Liver (tissue), 9 donors: ENCODE data around the gene FUT7. TPM values are rescaled to one million over a fixed set of nuclear protein-coding genes. Genes with fewer than 3 reads are reported as not detected.

Experiments
- DNase-seq: peaks from one replicate; pipeline ENCODE4 v3.0.0-alpha.2; 2017; ENCODE audit warnings: low spot score
- H3K27ac ChIP-seq, 2 donors: one replicate each; pipeline ENCODE4 v1.7.0; 2013; ENCODE audit warnings: inconsistent platforms in 2 of 2, low read length in 2 of 2, control low read depth in 1 of 2, low read depth in 1 of 2, mild to moderate bottlenecking in 1 of 2
- H3K27me3 ChIP-seq, 4 donors: one replicate each; pipeline versions ENCODE4 v1.6.1 to v1.7.0; 2013; ENCODE audit warnings: low read length in 3 of 4, inconsistent platforms in 1 of 4, mild to moderate bottlenecking in 1 of 4, moderate library complexity in 1 of 4; ENCODE audit not compliant: control insufficient read depth in 4 of 4, insufficient read depth in 4 of 4
- H3K36me3 ChIP-seq, 4 donors: one replicate each; pipeline versions ENCODE4 v1.6.1 to v1.7.0; 2013; ENCODE audit warnings: low read length in 3 of 4, mild to moderate bottlenecking in 3 of 4, low read depth in 1 of 4, moderate library complexity in 1 of 4; ENCODE audit not compliant: control insufficient read depth in 4 of 4, insufficient read depth in 3 of 4
- H3K4me1 ChIP-seq, 4 donors: one replicate each; pipeline versions ENCODE4 v1.6.1 to v1.7.0; 2013; ENCODE audit warnings: low read length in 3 of 4, mild to moderate bottlenecking in 3 of 4, moderate library complexity in 1 of 4; ENCODE audit not compliant: control insufficient read depth in 4 of 4, insufficient read depth in 4 of 4
- H3K4me3 ChIP-seq, 3 donors: one replicate each; pipeline versions ENCODE4 v1.6.1 to v1.7.0; 2013; ENCODE audit warnings: low read length in 3 of 3, control low read depth in 1 of 3, low read depth in 1 of 3, mild to moderate bottlenecking in 1 of 3
- H3K9ac ChIP-seq, 2 donors: one replicate each; pipeline ENCODE4 v1.7.0; 2013; ENCODE audit warnings: low read length in 2 of 2, mild to moderate bottlenecking in 2 of 2, moderate library complexity in 2 of 2, control low read depth in 1 of 2, low read depth in 1 of 2
- H3K9me3 ChIP-seq, 4 donors: one replicate each; pipeline versions ENCODE4 v1.6.1 to v1.7.0; 2013; ENCODE audit warnings: low read length in 3 of 4; ENCODE audit not compliant: control insufficient read depth in 4 of 4
- EGR1 ChIP-seq, 2 donors: IDR thresholded peaks; 2 replicates each; pipeline ENCODE4 v1.6.1; 2016 to 2018; ENCODE audit warnings: antibody characterized with exemption in 2 of 2, low read depth in 2 of 2
- FOXA1 ChIP-seq: IDR thresholded peaks from 2 replicates; pipeline ENCODE4 v1.6.1; 2016; ENCODE audit warnings: antibody characterized with exemption
- FOXA2 ChIP-seq: IDR thresholded peaks from 2 replicates; pipeline ENCODE4 v1.6.1; 2016; ENCODE audit warnings: antibody characterized with exemption
- GABPA ChIP-seq, 2 donors: IDR thresholded peaks in 1 of 2; conservative IDR thresholded peaks in 1 of 2; 2 replicates each; pipeline ENCODE4 v1.6.1; 2016; ENCODE audit warnings: antibody characterized with exemption in 2 of 2, mild to moderate bottlenecking in 1 of 2, moderate library complexity in 1 of 2
- HNF4A ChIP-seq, 2 donors: conservative IDR thresholded peaks; 2 replicates each; pipeline ENCODE4 v1.6.1; 2016; ENCODE audit warnings: antibody characterized with exemption in 2 of 2, mild to moderate bottlenecking in 2 of 2
- HNF4G ChIP-seq: IDR thresholded peaks from 2 replicates; pipeline ENCODE4 v1.6.1; 2016; ENCODE audit warnings: antibody characterized with exemption
- JUND ChIP-seq, 2 donors: IDR thresholded peaks; 2 replicates each; pipeline ENCODE4 v1.6.1; 2016; ENCODE audit warnings: antibody characterized with exemption in 2 of 2
- RAD21 ChIP-seq, 2 donors: IDR thresholded peaks; 2 replicates each; pipeline ENCODE4 v1.6.1; 2016; ENCODE audit warnings: antibody characterized with exemption in 2 of 2, mild to moderate bottlenecking in 2 of 2
- RXRA ChIP-seq, 2 donors: IDR thresholded peaks; 2 replicates each; pipeline ENCODE4 v1.6.1; 2017 to 2018; ENCODE audit warnings: antibody characterized with exemption in 2 of 2, mild to moderate bottlenecking in 1 of 2
- SP1 ChIP-seq: IDR thresholded peaks from 2 replicates; pipeline ENCODE4 v1.6.1; 2018; ENCODE audit warnings: antibody characterized with exemption, mild to moderate bottlenecking
- TAF1 ChIP-seq: conservative IDR thresholded peaks from 2 replicates; pipeline ENCODE4 v1.6.1; 2016; ENCODE audit warnings: antibody characterized with exemption, mild to moderate bottlenecking
- YY1 ChIP-seq: IDR thresholded peaks from 2 replicates; pipeline ENCODE4 v1.6.1; 2016; ENCODE audit warnings: antibody characterized with exemption, mild to moderate bottlenecking
- WGBS: extraction: QIAGEN DNeasy Blood & Tissue Kit; methylation state at CpG from one replicate; pipeline ENCODE4 v1.1.7; 2013; 5-methylcytosine and 5-hydroxymethylcytosine counted together
- polyA plus RNA-seq, 2 donors: library from polyadenylated mRNA; stranded (reverse) in 1 of 2; unstranded in 1 of 2; fragments of 200-250 nt in 1 of 2; fragments of >200 nt in 1 of 2; fragmentation: Nextera tagmentation in 1 of 2; extraction: Ambion mirVana in 1 of 2; gene quantifications; one replicate each; pipeline versions ENCODE4 v1.2.1 to v1.2.3, GENCODE V29; 2013 to 2015
- total RNA-seq, 2 donors: library from RNA; depleted of rRNA; stranded (reverse); fragments of >200 nt; gene quantifications; one replicate each; pipeline ENCODE4 v1.2.3, GENCODE V29; 2014
- TF ChIP-seq, protein P1 (sequence below): IDR thresholded peaks from 2 replicates; pipeline ENCODE4 v1.6.1; 2016; ENCODE audit warnings: antibody characterized with exemption
- TF ChIP-seq, protein P2 (sequence below): IDR thresholded peaks from 2 replicates; pipeline ENCODE4 v1.6.1; 2016; ENCODE audit warnings: antibody characterized with exemption
- TF ChIP-seq, protein P3 (sequence below): IDR thresholded peaks from 2 replicates; pipeline ENCODE4 v1.6.1; 2016; ENCODE audit warnings: antibody characterized with exemption
- TF ChIP-seq, protein P4 (sequence below): fragments of 150-350 bp; IDR thresholded peaks from 2 replicates; pipeline ENCODE4 v1.5.1; 2017; ENCODE audit warnings: improper control_type of control experiment, low read depth, low read length; ENCODE audit not compliant: missing input control
- TF ChIP-seq, protein P5 (sequence below): IDR thresholded peaks from 2 replicates; pipeline ENCODE4 v1.6.1; 2016; ENCODE audit warnings: antibody characterized with exemption, mild to moderate bottlenecking
- donor health status: healthy.
- donor health status: healthy.
- donor health status: healthy.
- donor health status: healthy.
- donor health status: healthy.

The FUT7 gene
- total and polyA plus RNA-seq, 4 donors: 0.14 to 0.67 (median 0.37) TPM; not detected in 1

DNA sequence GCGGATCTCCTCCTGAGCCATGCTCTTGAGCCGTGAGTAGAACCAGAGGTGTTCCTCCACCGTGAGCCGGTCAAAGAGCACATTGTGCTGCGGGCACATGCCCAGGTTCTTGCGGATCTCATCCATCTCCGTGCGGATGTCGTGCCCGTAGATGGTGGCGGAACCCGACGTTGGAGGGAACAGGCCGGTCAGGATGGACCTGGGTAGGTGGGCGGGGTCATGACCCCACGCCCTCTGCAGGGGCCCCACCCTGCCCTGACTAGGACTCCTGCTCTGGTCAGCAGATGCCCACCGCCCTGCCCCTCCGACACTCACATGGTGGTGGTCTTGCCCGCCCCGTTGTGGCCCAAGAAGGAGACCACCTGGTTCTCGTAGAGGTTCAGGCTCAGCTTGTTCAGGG is 15.9 kb downstream of the FUT7 start:
- H3K36me3 ChIP-seq: peaks cover 2 to 43% (median 19%) of the 10 kb centered on the region in 4 donors
- no peak overlapping the region for H3K9ac ChIP-seq
- no peaks in the 10 kb centered on the region for H3K9me3 ChIP-seq
- no peak for DNase-seq
- TF ChIP-seq, protein P1, sequence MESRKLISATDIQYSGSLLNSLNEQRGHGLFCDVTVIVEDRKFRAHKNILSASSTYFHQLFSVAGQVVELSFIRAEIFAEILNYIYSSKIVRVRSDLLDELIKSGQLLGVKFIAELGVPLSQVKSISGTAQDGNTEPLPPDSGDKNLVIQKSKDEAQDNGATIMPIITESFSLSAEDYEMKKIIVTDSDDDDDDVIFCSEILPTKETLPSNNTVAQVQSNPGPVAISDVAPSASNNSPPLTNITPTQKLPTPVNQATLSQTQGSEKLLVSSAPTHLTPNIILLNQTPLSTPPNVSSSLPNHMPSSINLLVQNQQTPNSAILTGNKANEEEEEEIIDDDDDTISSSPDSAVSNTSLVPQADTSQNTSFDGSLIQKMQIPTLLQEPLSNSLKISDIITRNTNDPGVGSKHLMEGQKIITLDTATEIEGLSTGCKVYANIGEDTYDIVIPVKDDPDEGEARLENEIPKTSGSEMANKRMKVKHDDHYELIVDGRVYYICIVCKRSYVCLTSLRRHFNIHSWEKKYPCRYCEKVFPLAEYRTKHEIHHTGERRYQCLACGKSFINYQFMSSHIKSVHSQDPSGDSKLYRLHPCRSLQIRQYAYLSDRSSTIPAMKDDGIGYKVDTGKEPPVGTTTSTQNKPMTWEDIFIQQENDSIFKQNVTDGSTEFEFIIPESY: no peak
- TF ChIP-seq EGR1 (IDR thresholded peaks at IDR 0.05; ENCODE audit: low read depth in 2 of 2): no peak
- no peak for TF ChIP-seq RAD21 (IDR thresholded peaks at IDR 0.05)
- TF ChIP-seq, protein P2, sequence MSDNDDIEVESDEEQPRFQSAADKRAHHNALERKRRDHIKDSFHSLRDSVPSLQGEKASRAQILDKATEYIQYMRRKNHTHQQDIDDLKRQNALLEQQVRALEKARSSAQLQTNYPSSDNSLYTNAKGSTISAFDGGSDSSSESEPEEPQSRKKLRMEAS: no peak
- TF ChIP-seq, protein P3, sequence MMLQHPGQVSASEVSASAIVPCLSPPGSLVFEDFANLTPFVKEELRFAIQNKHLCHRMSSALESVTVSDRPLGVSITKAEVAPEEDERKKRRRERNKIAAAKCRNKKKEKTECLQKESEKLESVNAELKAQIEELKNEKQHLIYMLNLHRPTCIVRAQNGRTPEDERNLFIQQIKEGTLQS: no peak
- TF ChIP-seq FOXA1: no peak
- TF ChIP-seq YY1: no peak
- TF ChIP-seq, protein P4, sequence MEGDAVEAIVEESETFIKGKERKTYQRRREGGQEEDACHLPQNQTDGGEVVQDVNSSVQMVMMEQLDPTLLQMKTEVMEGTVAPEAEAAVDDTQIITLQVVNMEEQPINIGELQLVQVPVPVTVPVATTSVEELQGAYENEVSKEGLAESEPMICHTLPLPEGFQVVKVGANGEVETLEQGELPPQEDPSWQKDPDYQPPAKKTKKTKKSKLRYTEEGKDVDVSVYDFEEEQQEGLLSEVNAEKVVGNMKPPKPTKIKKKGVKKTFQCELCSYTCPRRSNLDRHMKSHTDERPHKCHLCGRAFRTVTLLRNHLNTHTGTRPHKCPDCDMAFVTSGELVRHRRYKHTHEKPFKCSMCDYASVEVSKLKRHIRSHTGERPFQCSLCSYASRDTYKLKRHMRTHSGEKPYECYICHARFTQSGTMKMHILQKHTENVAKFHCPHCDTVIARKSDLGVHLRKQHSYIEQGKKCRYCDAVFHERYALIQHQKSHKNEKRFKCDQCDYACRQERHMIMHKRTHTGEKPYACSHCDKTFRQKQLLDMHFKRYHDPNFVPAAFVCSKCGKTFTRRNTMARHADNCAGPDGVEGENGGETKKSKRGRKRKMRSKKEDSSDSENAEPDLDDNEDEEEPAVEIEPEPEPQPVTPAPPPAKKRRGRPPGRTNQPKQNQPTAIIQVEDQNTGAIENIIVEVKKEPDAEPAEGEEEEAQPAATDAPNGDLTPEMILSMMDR: no peak
- no peak for TF ChIP-seq SP1
- no peak for TF ChIP-seq TAF1
- TF ChIP-seq JUND (IDR thresholded peaks at IDR 0.05): no peak
- TF ChIP-seq GABPA (IDR thresholded peaks at IDR 0.05 in 1 of 2, conservative IDR thresholded peaks at IDR 0.05 in 1 of 2): no peak
- TF ChIP-seq, protein P5, sequence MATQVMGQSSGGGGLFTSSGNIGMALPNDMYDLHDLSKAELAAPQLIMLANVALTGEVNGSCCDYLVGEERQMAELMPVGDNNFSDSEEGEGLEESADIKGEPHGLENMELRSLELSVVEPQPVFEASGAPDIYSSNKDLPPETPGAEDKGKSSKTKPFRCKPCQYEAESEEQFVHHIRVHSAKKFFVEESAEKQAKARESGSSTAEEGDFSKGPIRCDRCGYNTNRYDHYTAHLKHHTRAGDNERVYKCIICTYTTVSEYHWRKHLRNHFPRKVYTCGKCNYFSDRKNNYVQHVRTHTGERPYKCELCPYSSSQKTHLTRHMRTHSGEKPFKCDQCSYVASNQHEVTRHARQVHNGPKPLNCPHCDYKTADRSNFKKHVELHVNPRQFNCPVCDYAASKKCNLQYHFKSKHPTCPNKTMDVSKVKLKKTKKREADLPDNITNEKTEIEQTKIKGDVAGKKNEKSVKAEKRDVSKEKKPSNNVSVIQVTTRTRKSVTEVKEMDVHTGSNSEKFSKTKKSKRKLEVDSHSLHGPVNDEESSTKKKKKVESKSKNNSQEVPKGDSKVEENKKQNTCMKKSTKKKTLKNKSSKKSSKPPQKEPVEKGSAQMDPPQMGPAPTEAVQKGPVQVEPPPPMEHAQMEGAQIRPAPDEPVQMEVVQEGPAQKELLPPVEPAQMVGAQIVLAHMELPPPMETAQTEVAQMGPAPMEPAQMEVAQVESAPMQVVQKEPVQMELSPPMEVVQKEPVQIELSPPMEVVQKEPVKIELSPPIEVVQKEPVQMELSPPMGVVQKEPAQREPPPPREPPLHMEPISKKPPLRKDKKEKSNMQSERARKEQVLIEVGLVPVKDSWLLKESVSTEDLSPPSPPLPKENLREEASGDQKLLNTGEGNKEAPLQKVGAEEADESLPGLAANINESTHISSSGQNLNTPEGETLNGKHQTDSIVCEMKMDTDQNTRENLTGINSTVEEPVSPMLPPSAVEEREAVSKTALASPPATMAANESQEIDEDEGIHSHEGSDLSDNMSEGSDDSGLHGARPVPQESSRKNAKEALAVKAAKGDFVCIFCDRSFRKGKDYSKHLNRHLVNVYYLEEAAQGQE: no peak
- no peaks in the 10 kb centered on the region for H3K4me1 ChIP-seq
- 97% methylated on average over 21 of the region's 21 CpGs for WGBS
- no peak overlapping the region for H3K4me3 ChIP-seq
- no peaks in the 10 kb centered on the region for H3K27me3 ChIP-seq
- H3K27ac ChIP-seq: no peak overlapping the region

DNA sequence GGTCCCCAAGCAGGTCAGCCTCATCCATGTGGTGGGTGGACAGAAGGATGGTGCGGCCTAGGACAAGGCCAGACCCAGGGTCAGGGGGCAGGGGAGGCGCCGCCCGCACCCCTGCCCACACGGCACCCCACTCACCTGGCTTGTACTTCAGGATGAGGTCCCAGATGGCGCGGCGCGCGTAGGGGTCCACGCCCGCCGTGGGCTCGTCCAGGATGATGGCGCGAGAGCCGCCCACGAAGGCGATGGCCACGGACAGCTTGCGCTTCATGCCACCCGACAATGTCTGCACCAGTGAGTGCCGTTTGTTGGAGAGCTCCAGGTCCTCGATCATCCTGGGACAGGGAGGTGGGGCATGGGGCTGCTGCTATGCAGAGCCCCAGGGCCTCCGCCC is 16.4 kb downstream of the FUT7 start:
- H3K4me1 ChIP-seq: no peaks in the 10 kb centered on the region
- H3K36me3 ChIP-seq: peaks cover 2 to 43% (median 19%) of the 10 kb centered on the region in 4 donors
- 97% methylated on average over 25 of the region's 25 CpGs for WGBS
- no peak overlapping the region for H3K27ac ChIP-seq
- DNase-seq: no peak
- no peak overlapping the region for H3K9ac ChIP-seq
- no peaks in the 10 kb centered on the region for H3K9me3 ChIP-seq
- H3K27me3 ChIP-seq: no peaks in the 10 kb centered on the region
- H3K4me3 ChIP-seq: no peak overlapping the region
- no peak for TF ChIP-seq EGR1 (IDR thresholded peaks at IDR 0.05; ENCODE audit: low read depth in 2 of 2)
- no peak for TF ChIP-seq YY1
- TF ChIP-seq, protein P5: no peak
- TF ChIP-seq, protein P2: no peak
- TF ChIP-seq, protein P1: no peak
- TF ChIP-seq GABPA (IDR thresholded peaks at IDR 0.05 in 1 of 2, conservative IDR thresholded peaks at IDR 0.05 in 1 of 2): no peak
- TF ChIP-seq RXRA (IDR thresholded peaks at IDR 0.05): no peak
- TF ChIP-seq HNF4A (conservative IDR thresholded peaks at IDR 0.05): no peak
- no peak for TF ChIP-seq FOXA1
- no peak for TF ChIP-seq FOXA2
- TF ChIP-seq SP1: no peak
- no peak for TF ChIP-seq HNF4G
- TF ChIP-seq RAD21 (IDR thresholded peaks at IDR 0.05): no peak
- no peak for TF ChIP-seq JUND (IDR thresholded peaks at IDR 0.05)
